ENCODE data around the gene PPP4C.
A peak's percentile ranks its signal among the peaks of the same experiment; 100 is the strongest.
"Not testable (repeated sequence)": the region's sequence is repeated elsewhere in the genome, so short reads cannot be mapped to it uniquely, and the experiment has no call there.

The PPP4C gene
- 84.0 to 99.7 reads per million in 2 donors for total RNA-seq

DNA sequence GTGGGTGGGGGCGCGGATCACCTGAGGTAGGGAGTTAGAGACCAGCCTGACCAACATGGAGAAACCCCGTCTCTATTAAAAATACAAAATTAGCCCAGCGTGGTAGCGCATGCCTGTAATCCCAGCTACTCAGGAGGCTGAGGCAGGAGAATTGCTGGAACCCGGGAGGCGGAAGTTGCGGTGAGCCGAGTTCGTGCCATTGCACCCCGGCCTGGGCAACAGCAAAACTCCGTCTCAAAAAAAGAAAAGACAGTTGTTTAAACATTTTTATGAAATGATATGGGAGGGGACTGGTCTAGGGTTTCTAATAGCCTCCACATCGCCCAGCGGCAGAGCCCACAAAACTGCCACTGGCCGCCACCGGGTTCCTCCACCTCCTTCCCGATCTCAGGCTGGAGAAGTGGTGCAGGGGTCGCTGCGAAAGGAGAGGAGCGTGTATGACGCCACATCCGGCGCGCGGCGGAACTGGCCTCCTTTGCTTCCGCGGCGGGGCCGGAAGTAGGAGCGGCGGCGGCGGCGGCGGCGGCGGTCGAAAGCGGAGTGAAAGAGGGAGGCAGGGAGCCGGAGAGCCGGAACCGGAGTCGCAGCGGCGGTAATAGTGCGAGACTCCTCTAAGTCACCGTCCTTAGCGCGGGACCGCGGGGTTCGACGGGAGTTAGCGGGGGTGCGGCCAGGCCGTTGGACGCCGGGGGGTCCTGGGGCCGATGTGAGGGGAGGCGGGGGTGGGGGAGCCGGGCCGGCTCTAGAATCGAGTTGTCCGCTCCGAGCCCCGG lies at the start of gene PPP4C:
TSS of gene PPP4C (plus strand) at position 492 of the 773 bp plus-strand sequence. CDS start 384 bp downstream, outside the sequence.
- DNase-seq = peak; percentile 93

DNA sequence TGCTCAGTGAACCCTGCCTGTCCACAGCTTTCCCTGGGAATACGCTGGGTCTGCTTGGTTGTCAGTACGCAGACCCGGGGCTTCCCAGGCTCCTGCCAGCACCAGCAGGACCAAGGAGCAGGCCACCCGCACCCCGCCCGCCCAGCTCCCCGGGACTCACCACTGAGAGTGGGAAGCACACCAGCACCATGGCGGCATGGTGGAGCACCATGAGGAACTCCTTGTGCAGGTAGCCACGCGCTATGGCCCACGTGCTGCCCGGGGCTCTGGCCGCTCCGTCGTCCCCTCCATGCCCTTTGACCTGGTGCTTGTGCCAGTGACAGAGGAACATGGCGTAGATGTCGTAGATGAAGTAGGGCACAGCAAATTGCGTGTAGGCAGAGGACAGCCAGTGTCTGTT lies 49.3 kb upstream of the PPP4C start:
- DNase-seq = no peak

DNA sequence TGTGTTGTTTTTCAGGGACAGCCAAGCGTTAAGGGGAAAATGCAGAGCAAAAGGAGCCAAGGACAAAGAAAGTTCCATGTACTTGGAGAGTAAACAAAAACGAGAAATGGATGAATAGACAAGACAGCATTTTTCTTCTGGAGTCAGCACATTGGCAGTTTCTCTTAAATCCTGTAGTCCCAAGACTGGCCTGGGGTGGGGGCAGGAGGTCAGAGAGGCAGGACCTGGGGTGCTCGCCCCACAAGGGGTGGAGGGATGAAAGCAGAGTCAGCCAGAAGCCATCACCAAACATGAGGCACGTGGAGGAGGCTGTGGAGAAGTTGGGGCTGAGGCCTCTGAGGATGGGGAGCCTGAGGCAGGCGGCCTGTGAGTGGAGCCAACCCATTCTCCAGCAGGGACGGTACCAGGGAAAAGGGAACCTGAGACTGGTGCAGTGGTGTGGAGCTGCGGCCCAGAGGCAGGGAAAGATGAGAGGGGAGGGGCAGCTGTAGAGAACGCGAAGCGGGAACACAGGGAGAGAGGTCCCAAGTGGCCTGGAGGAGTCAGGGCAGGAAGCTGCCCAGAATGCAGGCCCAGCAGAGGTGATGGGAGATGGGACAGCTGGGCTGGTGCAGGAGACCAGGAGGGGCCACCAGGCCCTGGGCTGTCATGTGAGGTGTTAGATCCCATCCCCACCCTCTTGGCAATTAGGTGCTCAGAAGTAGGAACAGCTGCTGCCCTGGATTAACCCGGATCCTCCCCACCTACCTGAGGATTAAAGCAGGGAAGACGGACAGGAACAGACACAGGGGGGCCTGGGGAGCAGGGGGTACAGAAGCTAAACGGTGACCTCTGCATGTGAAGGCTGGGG lies 48.0 kb upstream of the PPP4C start:
- DNase-seq = no peak

DNA sequence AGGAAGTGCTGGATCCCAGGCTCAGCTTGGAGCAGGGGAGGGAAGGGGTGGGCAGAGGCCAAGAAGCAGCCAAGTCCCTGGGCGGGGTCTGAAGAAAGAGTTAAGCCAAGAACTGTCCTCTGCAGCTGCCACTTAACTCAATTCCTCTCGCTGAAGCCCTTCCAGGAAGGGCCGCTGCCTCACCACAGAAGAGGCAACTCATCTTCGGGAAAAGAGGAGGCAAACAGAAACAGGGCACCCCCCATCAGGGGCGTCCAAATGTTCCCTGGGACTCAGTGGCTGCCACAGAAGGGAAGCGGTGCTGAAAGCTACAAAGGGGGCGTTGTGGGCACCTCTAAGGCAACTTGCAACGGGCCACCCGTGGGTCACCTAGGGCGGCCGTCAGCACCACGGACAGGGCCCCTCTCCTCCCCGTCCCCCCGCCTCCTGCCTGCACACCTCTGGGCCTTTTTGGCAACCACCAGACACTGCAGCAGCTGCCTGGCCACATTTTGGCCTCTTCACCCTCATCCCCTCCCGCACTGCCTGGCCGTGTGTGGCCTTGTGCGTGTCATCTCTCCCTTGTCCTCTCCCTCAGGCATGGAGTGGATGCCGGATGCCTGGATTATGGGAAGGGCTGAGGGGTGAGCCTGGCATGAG lies 47.2 kb upstream of the PPP4C start:
- DNase-seq = no peak

DNA sequence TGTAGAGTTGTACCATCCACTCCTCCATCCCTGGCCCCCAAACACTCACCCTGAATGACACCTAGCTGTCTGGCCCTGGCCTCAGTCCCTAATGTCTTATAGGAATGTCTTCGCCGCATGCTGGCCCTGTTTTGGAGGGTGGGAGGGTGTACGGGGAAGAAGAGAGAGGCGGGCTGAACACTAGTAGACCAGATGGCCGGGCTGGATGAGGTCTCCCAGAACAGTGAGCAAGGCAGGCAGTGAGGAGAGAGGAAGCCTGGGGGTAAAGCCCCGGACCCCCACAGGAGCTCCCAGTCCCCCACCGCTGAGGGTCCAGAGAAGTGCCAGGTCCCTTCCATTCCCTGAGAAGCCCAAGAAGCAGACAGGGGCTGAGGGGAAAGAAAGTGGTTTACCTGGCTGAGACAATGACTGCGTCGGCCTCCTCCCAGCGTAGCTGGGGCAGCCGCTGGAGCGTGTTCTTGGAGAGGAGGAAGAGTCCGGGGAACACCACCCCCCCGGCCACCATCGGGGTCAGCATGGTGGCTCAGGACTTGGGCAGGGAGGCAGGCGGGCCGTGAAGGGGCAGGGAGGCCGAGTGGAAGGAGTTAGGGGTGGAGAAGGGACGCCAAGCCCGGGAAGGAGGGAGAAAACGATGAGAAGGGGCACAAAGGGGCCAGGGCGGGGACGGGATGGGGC lies 45.6 kb upstream of the PPP4C start:
- no peak for DNase-seq

DNA sequence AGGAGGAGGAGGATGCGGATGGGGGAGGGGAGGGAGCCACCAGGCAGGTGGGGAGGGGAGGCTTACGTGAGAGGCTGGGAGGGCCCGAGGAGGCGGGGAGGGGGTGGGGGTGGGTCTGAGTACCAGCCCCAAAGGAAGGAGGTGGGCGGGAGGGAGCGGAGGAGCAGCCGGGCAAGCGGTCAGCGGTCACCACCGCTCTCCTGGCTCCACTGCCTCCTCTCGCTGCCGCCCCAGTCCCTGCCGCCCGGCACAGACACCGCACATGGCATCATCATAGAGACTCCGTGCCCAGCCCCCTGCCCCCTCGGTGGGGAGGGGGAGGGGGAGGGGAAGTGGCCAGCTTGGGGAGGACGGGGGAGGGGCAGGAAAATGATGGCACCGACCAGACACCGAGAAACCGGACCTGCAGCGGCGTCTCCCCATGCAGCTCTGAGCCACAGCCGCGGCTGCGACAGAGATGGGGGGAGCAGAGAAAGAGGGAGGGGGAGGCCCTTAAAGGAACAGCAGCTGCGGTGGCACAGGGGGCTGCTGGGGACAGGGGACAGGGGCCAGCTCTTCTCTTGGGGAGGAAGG lies 44.9 kb upstream of the PPP4C start, which contains the start of gene TLCD3B:
TSS of gene TLCD3B (minus strand) at position 431 of the 573 bp plus-strand sequence. CDS start 744 bp downstream, outside the sequence.
- DNase-seq = no peak

DNA sequence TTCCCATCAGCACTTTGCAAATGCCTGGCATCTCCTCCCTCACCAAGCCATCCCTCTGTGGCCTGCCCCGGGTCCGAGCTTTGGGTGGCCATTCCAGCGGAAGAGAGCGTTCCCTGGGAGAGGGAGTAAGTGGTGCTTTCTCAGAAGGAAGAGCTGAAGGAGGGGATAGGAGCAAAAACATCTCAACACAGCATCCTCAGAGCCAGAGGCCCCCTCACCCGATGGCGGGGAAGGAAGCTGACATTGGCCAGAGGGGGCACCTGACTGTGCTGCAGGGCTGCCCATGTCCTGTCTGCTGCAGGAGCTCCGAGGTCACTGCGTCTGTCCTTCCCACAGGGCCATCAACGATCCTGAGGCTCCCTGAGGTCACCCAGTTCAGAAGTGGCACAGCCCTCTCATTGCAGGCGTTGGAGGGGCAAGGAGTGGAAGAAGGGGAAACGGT lies 44.3 kb upstream of the PPP4C start:
- no peak for DNase-seq

DNA sequence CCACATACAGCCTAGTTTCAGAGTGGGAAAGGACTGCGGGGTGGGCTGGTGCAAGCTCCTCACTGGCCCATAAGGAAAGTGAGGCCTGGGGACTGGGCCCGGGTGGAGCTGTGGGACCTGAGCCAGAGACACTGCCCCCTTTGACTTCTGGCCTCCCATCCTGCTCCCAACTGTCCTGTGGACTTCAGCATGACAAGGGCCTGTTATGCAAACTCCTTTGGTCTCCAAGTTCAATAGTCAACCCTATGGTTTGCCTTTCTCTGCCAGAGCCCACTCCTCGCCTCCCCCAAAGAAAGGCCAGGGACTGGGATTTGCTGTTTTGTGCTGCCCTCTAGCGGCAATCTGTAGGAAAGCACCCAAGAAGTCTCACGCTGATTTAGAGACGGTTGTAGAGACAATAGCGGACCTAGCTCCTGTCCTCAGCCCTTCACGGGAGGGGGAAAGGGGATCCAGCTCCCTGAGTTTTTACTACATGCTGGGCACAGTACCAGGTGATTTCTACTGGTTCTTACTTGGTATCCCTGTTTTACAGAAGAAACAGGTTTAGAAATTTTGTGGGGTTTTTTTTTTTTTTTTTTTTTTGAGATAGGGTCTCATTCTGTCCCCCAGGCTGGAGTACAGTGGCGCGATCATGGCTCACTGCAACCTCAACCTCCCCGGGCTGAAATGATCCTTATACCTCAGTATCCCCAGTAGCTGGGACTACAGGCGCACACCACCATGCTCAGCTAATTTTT lies 43.5 kb upstream of the PPP4C start:
- DNase-seq = no peak

DNA sequence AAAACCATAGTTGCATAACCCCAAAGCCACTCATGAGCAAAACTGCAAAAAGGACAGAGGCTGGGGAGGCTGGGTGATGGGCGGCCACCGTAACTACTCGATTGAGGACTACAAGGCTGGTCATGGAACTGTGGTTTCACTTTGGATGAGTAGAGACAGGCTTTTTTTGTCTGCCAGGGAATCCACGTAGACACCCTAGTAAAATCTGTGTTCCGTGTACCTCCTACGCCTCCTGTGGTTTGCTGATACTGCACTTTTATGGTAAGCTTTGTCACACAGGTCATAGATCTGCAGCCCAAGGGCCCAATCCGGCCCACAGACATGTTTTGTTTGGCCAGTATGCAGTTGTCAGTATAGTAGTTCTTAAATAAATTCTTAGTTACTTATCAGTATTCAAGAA lies 42.5 kb upstream of the PPP4C start:
- DNase-seq = no peak

DNA sequence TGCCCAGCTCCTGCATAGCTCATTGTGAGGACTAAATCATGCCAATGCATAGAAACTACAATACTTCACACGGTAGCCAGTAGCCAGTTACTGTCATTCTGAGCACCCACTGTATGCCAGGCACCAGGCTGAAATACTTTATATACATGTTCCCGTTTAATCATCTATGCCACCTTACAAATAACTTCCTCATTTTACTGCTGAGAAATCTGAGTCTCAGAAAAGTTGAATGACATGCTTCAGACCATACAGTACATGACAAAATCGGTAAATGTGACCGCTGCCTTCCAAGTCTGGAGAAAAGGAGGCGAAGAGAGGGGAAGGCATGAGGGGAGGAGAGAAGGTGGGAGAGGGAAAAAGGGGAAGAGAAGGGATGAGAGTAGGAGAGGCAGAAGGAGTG lies 35.6 kb upstream of the PPP4C start:
- no peak for DNase-seq

DNA sequence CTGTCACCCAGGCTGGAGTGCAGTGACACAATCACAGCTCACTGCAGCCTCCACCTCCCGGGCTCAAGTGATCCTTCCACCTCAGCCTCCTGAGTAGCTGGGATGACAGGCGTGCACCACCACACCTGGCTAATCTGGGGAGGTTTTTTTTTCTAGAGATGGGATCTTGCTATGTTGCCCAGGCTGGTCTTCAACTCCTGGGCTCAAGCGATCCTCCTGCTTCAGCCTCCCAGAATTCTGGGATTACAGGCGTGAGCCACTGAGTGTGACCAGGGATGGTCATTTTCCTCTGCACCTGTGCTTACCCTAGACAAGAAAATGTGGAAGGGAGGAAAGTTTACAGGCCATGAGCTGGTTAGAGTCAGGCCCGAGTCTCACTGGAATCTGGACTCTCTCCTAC lies 35.1 kb upstream of the PPP4C start:
- DNase-seq = not testable (repeated sequence)

DNA sequence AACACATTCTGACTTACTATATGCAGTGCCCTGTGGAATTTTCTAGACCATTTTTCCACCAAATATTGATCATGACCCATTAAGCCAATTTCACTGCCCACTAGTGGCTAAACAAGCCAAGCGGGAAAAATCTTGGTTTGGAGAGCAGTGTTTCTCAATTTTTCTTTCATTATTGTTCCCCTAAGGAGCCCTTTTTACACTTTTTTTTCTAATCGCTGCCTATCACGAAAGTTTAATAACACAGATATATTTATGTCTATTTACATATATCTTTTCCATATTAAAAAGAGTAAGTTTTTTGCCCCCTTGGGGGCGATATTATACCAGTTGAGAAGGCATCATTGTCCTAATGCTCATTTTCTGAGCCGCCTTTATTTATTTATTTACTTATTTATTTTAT lies 34.0 kb upstream of the PPP4C start:
- DNase-seq = no peak

DNA sequence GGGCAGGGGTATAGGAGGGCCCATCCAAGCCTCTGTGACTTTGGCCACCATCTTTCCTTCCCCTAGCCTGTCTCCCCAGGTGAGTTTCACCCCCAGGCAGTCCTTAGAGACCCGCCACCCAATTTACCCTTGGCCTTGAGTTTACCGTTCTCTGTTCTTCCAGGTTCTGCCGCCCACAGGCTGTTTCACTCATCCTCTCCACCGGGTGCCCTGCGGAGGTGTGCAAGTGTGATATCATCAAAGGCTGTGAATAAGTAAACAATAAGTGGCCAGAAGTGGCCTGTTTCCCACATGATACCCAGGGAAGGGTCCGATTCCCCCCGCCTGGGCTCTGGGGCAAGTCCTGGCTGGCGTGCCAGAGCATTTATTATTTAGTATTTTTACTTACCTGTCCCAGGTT lies 29.6 kb upstream of the PPP4C start:
- DNase-seq = no peak

DNA sequence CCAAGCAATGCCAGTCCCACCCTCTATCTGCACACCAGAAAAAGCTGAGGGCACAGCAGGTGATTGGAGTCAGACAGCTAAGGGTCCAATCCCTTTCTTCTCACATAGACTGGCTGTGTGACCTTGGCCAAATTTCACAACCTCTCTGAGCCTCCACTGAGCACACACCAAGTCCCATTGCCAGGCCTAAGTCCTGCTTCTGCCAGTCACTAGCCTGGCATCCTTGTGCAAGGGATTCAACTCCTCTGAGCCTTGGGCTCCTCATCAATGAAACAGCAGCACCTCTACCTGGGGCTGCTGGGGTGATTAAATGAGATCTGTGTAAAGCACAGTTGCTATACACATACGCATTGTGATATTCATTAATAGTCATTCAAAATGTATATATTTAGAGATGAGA lies 29.2 kb upstream of the PPP4C start:
- no peak for DNase-seq

DNA sequence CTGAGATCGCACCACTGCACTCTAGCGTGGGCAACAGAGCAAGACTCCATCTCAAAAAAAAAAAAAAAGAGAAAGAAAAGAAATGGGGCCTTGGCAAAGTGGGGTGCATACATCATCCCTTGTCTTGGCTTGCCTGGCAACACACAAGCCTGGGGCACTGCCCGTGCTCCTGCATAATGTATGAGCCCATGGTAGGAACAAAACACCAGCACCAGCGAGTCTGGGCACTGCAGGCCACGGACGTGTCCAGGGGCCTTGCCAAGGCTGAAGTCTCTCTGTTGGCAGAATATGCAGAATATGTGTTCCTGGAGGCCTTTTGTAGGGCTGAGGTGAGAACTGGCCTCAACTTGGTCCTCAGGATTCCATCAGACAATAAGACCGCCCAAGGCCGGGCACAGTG lies 25.9 kb upstream of the PPP4C start:
- no peak for DNase-seq

DNA sequence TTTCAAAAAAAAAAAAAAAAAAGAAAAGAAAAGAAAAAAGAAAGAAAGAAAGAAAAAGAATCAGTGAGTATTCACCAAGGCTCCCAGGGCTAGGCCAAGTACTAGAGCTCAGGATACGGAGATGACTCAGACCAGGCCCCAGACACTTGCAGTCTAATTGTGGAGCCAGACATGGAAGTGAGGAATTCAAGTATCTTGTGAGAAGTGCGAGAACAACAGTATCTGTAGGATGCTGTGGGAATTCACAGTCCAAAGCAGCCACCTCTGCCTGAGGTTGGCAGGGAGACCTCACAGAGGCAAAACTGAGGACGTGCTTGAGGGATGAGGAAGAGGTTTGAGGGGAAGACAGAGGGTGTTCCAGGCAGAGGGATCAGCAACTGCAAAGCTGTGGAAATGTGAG lies 24.3 kb upstream of the PPP4C start:
- DNase-seq = no peak

DNA sequence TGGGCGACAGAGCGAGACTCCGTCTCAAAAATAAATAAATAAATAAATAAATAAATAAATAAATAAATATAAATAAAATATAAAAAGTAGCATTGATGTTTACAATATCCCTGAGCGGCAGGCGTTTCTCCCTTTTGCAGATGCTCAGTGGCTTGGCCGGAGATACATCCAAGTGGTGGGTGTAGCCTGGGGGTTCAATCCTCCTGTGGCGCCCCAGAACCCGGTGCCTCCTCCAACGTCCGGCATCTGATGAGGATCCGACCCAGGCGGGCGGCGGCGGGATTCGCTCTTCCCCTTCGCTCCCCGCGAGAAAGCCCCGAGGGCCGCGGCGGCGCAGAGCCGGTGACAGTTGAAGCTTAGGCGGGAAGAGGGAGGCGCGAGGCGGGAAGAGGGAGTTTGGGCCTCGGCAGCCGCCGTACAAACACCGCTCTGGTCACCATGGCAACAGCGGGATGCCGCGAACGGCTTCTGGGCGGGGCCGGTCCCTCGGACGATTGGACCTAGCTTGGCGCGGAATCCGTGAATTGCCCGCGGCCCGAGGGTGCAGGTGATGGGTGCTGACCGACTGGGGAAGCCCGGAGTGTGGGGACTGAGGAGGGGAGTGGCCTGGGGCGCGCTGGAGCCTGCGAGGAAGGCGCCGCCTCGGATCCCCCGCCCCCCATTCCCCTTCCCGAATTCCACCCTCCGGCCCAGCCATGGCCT lies 23.0 kb upstream of the PPP4C start:
- DNase-seq = peak; percentile 71

DNA sequence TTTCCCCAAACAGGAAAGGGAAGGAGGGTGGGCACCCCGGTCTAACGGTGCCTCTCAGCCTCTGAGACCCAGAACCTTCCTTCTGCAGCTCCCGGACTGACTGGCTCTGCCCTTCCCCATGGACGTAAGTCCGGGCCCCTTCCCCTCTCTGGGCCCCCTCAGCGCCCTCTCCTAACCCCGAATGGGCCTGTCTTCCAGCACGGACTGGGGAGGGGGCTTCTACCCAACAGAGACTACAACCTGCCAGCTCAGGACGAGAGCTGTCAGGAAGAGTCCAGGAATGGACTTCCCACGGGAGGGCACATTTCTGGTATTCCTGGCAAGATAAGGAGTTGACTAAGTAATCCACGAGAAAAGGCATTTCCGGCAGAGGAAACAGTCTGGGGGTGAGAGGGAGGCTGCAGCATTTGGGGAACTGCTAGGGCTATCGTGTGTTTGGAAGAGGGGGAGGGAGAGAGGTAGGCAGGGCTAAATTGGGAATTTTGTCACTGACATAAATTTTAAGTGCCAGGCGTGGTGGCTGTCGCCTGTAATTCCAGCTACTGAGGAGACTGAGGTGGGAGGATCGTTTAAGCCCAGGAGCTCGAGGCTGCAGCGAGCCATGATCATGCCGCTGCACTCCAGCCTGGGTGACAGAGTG lies 22.3 kb upstream of the PPP4C start:
- no peak for DNase-seq

DNA sequence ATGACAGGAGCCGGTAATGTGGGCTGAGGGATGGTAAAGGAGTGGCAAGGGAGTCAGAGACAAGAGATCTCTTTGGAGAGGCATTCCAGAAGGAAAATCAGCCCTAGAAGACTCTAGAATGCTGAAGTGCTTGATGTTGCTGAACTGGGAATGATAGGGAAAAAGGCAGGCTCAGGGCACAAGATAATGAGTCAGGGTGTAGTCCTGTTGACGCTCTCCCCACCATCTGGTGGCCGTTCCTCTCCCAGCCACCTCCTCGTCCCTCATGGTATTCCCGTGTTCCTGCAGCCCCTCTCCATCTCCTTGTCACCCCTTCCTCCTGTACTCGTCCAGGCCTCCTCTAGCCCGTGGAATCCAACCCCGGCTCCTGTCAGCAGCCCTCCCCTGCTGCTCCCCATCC lies 21.3 kb upstream of the PPP4C start:
- DNase-seq = no peak

DNA sequence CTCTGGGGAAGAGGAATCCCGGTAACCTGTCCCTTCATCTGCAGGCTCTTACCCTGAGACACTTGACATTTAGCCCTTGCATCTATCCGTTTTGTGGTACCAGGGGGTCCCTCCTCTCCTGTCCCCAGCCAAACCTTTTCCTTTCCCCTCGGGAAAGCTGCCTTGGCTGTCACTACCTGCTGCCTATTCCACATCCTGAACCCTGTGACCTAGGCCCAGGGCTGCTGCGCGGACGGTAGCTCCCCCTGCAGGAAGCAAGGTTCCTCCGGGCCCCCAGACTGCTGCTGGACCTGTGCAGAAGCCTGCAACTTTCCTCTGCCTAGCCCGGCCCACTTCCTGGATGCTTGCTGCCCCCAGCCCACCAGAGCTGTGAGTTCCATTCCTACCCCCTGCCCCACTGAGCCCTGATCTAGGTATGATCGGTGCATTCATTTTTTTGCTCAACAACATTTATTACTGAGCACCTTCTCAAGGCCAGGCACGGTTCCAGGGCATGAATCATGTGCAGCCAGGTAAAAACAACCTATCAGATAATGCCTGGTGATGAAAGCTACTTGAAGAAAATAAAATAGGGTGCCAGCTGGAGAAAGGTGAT lies 20.7 kb upstream of the PPP4C start:
- no peak for DNase-seq
